HG03135 (cell line): ENCODE results near the gene RPP30.
A peak's percentile ranks its signal among the peaks of the same experiment; 100 is the strongest.
"Not testable (repeated sequence)": the region's sequence is repeated elsewhere in the genome, so short reads cannot be mapped to it uniquely, and the experiment has no call there.

Experiments used
- ATAC-seq: cut with Tn5 transposase; IDR thresholded peaks from one replicate; pipeline ENCODE4 v1.9.1; 2021; ENCODE audit warnings: mild to moderate bottlenecking, moderate library complexity; ENCODE audit not compliant: unreplicated experiment

The RPP30 gene

DNA sequence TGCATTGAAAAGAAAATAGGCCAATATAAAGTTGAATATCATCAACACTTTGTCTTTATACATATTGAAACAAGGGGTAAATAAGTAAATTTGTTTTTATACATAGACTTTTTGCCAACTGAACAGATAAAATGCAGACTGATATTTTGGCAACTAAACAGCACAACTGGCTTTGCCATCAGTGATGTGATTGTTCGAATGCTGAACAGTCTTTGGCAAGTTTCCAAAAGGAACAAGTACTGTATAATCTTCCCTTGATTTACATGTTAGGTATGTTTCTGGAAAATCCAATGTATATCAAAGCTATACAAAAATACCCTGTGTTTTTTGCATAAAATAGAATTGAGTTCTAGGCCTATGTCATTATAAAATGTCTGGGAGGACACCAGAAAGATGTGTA lies 67.3 kb downstream of the RPP30 start:
- no peak for ATAC-seq

- ATAC-seq, result no peak
These were observed 67.9 kb downstream of the RPP30 start for GRCh38 chr10:90939648-90940047.

GRCh38 chr10:90942980-90943379 lies 71.2 kb downstream of the RPP30 start:
- not testable (repeated sequence) for ATAC-seq

- ATAC-seq, result no peak
These were observed 73.0 kb downstream of the RPP30 start for GRCh38 chr10:90944749-90945148.

- no peak for ATAC-seq
These were observed 73.8 kb downstream of the RPP30 start for GRCh38 chr10:90945491-90946070.

- peak; percentile 57 for ATAC-seq
These were observed 75.5 kb downstream of the RPP30 start for GRCh38 chr10:90947030-90947960.
